Activated naive CD4-positive, alpha-beta T cell treated with anti-CD3 and anti-CD28 coated beads for 36 hours (primary cell): ENCODE results near the gene LYRM2. TPM values are rescaled to one million over a fixed set of nuclear protein-coding genes. Genes with fewer than 3 reads are reported as not detected.

ENCODE experiments used
- CTCF ChIA-PET: fragments of 350-600 bp; sonication (Branson Sonifier 250); formaldehyde crosslinking; loops from one replicate; lab custom pipeline; 2021; ENCODE audit warnings: antibody characterized with exemption; lab: Charles Lee
- DNase-seq: peaks from one replicate; pipeline ENCODE4 v3.0.0-alpha.2; 2020
- H3K27ac Mint-ChIP-seq: one replicate; pipeline ENCODE4 v1.8.0; 2021; ENCODE audit warnings: mild to moderate bottlenecking, mixed read lengths
- H3K27me3 Mint-ChIP-seq: one replicate; pipeline ENCODE4 v1.8.0; 2021; ENCODE audit warnings: low read depth, mixed read lengths
- H3K36me3 Mint-ChIP-seq: one replicate; pipeline ENCODE4 v1.8.0; 2021; ENCODE audit warnings: low read depth, mixed read lengths
- H3K4me1 Mint-ChIP-seq: one replicate; pipeline ENCODE4 v1.8.0; 2021; ENCODE audit warnings: low read depth, mixed read lengths
- H3K4me3 Mint-ChIP-seq: one replicate; pipeline ENCODE4 v1.8.0; 2021; ENCODE audit warnings: mild to moderate bottlenecking, moderate library complexity, mixed read lengths
- H3K9me3 Mint-ChIP-seq: one replicate; pipeline ENCODE4 v1.8.0; 2021; ENCODE audit warnings: mixed read lengths
- intact Hi-C: fragments of 100-400 bp; cut with micrococcal nuclease; formaldehyde crosslinking; loops from one replicate; pipeline ENCODE4 v1.15.1; 2023
- total RNA-seq, 2 experiments: library from RNA; stranded (reverse); gene quantifications; one replicate each; pipeline ENCODE4 v1.2.3, GENCODE V29; 2021

Gene LYRM2
- total RNA-seq, 2 experiments from 2014 or later, result 15.8 to 18.3 TPM

DNA sequence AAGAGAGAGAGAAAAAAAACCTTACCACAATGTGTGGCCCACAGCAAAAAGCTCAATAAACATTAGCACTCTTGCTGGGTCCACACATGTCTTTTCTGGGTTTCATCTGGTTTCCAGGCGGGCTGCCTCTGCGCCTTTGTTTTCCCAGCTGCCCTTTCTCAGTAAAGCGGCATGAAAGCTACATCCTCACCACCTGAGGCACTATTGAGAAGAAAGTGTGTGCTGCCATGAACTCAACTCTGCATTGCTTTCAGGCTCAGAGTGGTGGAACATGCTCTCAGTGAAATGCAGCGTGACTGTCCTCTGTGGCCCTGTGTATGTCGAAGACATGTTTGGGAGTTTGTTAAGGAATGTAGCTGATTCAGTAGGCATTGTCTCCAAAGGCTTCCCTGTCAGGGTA, 102.3 kb downstream of the LYRM2 start:
- Mint-ChIP-seq H3K36me3 (no peaks in the 10 kb centered on the region), H3K4me3 (no peak overlapping the region), H3K27ac (no peak overlapping the region), H3K4me1 (no peaks in the 10 kb centered on the region), H3K9me3 (no peaks in the 10 kb centered on the region), H3K27me3 (no peaks in the 10 kb centered on the region)
- no peak for DNase-seq
- intact Hi-C loops, result no loop called here
- CTCF ChIA-PET, result no interaction called here

DNA sequence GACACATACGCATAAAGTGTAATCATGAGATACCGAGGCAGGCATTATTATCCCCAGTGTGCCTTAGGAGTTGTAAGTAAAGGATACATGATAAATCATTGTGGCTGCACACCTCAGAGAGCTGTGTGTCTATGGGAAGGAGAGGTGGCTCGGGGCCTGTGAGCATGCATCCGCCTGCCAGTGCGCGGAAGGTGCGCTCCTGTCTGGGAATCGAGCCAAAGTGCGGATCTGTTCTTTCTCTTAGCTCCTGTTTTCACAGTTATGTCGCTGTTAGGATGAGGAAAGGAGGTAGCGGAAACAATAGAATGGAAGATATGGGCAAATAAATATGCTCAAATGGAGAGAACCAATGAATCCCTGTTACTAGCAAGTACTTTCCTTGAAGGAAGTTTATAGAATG, 107.6 kb downstream of the LYRM2 start:
- Mint-ChIP-seq H3K36me3 (no peaks in the 10 kb centered on the region), H3K27ac (no peak overlapping the region), H3K4me1 (no peaks in the 10 kb centered on the region), H3K4me3 (no peak overlapping the region), H3K27me3 (no peaks in the 10 kb centered on the region), H3K9me3 (no peaks in the 10 kb centered on the region)
- no peak for DNase-seq
- CTCF ChIA-PET, result no interaction called here
- intact Hi-C loops, result no loop called here

DNA sequence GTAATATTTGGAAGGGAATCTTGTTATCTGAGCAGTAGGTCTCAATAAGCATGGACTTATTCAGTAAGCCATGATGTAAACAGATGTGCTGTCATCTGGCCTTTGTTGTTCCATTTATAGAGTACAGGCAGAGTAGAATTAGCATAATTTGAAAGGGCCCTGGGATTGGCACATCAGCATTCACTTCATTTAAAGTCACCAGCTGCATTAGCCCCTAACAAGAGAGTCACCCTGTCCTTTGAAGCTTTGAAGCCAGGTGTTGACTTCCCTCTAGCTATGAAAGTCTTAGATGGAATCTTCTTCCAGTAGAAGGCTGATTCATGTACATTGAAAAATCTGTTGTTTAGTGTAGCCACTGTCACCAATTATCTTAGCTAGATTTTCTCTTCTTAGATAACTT, 109.7 kb downstream of the LYRM2 start:
- no peak overlapping the region for H3K4me3 Mint-ChIP-seq
- no peak for DNase-seq
- H3K27me3 Mint-ChIP-seq, result no peaks in the 10 kb centered on the region
- no peaks in the 10 kb centered on the region for H3K4me1 Mint-ChIP-seq
- intact Hi-C loops, result no loop called here
- no peaks in the 10 kb centered on the region for H3K36me3 Mint-ChIP-seq
- no peaks in the 10 kb centered on the region for H3K9me3 Mint-ChIP-seq
- CTCF ChIA-PET, result interaction anchor here (0.7 kb wide), 1 partner anchor 567 kb away, joined by 3 read pairs; no protein-coding TSS in a partner anchor
- H3K27ac Mint-ChIP-seq, result no peak overlapping the region

DNA sequence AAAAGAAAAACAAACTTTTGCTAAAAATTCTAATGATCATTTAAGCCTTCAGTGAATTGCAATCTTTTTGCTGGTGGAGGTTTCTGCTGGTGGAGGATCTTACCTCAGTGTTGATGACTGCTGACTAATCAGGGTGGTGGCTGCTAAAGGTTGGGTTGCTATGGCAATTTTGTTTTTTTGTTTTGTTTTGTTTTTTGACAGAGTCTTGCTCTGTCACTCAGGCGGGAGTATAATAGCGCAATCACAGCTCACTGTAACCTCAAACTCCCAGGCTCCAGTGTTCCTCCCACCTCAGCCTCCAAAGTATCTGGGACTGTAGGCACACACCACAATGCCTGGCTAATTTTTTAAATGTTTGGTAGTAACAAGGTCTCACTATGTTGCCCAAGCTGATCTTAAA, 110.9 kb downstream of the LYRM2 start:
- no peaks in the 10 kb centered on the region for H3K27me3 Mint-ChIP-seq
- no peaks in the 10 kb centered on the region for H3K9me3 Mint-ChIP-seq
- H3K27ac Mint-ChIP-seq, result no peak overlapping the region
- H3K36me3 Mint-ChIP-seq, result no peaks in the 10 kb centered on the region
- CTCF ChIA-PET, result no interaction called here
- H3K4me3 Mint-ChIP-seq, result no peak overlapping the region
- intact Hi-C loops, result no loop called here
- no peaks in the 10 kb centered on the region for H3K4me1 Mint-ChIP-seq
- no peak for DNase-seq

DNA sequence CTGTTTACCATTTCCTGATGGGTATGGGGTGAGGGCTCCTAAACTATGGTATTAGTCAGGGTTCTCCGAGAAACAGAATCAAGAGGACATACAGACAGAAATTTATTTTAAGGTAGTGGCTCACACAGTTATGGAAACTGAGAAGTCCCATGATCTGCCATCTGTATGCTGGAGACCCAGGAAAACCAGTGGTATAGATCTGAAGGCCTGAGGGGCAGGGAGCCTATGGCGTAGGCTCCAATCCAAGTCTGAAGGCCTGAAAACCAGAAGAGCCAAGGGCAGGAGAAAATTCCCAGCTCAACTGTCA, 112.0 kb downstream of the LYRM2 start:
- no peaks in the 10 kb centered on the region for H3K4me1 Mint-ChIP-seq
- intact Hi-C loops, result no loop called here
- CTCF ChIA-PET, result interaction anchor here (1.7 kb wide), 1 partner anchor 83 kb away, joined by 3 read pairs; no protein-coding TSS in a partner anchor
- H3K27me3 Mint-ChIP-seq, result no peaks in the 10 kb centered on the region
- no peaks in the 10 kb centered on the region for H3K36me3 Mint-ChIP-seq
- no peak overlapping the region for H3K27ac Mint-ChIP-seq
- no peaks in the 10 kb centered on the region for H3K9me3 Mint-ChIP-seq
- no peak overlapping the region for H3K4me3 Mint-ChIP-seq
- DNase-seq, result no peak

DNA sequence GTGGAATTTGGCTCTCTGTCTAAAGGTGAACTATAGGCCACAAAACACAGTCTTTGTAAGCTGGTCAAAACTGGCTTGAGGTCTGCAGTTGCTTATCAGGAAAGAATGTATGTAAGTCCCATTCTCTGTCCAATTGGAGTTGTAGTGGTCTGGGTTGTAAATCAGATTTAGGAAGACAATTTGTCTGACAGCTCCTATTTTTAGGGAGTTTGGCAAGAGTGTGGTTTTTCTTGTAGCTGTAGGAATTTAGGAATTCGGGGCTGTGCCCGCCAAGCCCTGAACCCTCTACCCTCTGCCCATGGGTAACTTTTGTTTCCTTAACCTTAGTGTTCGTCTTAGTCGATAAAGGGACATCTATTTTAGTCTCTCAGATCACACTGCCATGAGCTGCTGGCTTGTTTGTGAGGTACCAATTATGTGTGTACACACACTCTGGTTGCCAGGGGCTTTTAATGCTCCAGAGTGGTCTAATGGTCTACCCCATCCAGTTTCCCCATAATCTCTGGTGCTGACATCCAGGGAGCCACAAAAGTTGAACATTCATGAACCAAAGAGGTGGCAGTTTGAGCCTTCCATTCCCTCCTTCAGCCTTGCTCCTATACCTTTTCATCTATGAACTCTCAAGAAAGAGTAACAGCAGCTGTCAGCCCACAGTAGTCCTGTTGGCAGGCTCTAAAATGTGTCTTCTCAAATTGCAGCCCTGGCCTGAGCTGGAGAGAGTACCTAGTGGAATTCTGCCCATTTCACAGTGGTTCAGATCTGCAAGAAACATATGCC, 112.6 kb downstream of the LYRM2 start:
- DNase-seq, result no peak
- CTCF ChIA-PET, result interaction anchor here (1.7 kb wide), 1 partner anchor 83 kb away, joined by 3 read pairs; no protein-coding TSS in a partner anchor
- no peak overlapping the region for H3K27ac Mint-ChIP-seq
- H3K4me1 Mint-ChIP-seq, result no peaks in the 10 kb centered on the region
- no peaks in the 10 kb centered on the region for H3K9me3 Mint-ChIP-seq
- H3K36me3 Mint-ChIP-seq, result no peaks in the 10 kb centered on the region
- H3K27me3 Mint-ChIP-seq, result no peaks in the 10 kb centered on the region
- intact Hi-C loops, result no loop called here
- H3K4me3 Mint-ChIP-seq, result no peak overlapping the region

DNA sequence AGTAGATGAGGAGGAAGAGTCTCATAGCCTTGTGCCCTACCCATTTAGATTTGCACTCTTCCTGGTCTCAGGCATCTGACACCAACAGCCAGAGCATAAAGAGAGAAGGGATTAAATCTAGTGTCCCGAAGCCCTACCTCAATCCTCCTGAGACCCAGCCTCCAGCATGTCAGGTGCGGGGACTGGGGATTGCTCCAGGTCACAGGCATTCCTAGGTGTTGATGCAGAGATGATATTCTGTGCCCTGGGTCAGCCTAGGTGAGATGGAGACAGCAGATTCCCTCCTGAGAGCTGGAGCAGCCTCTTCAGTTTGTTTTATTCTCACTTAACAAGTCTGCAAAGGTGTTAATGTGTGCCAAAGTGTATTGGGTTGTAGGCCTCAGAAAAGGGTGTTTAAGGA, 115.8 kb downstream of the LYRM2 start:
- intact Hi-C loops, result no loop called here
- CTCF ChIA-PET, result no interaction called here
- Mint-ChIP-seq H3K36me3 (no peaks in the 10 kb centered on the region), H3K27ac (no peak overlapping the region), H3K4me3 (no peak overlapping the region), H3K4me1 (no peaks in the 10 kb centered on the region), H3K9me3 (no peaks in the 10 kb centered on the region), H3K27me3 (no peaks in the 10 kb centered on the region)
- no peak for DNase-seq

DNA sequence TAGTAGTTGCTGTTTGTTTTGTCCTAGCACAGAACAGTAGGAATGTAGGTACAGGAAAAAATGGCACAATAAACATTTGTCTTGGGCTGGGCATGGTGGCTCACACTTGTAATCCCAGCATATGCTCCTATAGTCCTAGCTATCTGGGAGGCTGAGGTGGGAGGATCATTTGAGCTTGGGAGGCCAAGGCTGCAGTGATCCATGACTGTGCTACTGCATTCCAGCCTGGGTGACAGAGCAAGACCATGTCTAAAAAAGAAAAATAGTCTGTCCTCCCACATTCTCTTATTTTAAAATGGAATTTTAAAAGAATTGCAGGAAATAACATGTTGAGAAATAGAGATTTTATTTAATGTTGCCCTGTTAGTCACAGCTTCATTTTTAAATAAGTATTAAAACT, 117.8 kb downstream of the LYRM2 start:
- CTCF ChIA-PET, result interaction anchor here (1.0 kb wide), 1 partner anchor 89 kb away, joined by 5 read pairs; no protein-coding TSS in a partner anchor
- no peaks in the 10 kb centered on the region for H3K36me3 Mint-ChIP-seq
- no peaks in the 10 kb centered on the region for H3K4me1 Mint-ChIP-seq
- intact Hi-C loops, result no loop called here
- no peaks in the 10 kb centered on the region for H3K27me3 Mint-ChIP-seq
- H3K4me3 Mint-ChIP-seq, result no peak overlapping the region
- H3K9me3 Mint-ChIP-seq, result no peaks in the 10 kb centered on the region
- DNase-seq, result no peak
- H3K27ac Mint-ChIP-seq, result no peak overlapping the region

DNA sequence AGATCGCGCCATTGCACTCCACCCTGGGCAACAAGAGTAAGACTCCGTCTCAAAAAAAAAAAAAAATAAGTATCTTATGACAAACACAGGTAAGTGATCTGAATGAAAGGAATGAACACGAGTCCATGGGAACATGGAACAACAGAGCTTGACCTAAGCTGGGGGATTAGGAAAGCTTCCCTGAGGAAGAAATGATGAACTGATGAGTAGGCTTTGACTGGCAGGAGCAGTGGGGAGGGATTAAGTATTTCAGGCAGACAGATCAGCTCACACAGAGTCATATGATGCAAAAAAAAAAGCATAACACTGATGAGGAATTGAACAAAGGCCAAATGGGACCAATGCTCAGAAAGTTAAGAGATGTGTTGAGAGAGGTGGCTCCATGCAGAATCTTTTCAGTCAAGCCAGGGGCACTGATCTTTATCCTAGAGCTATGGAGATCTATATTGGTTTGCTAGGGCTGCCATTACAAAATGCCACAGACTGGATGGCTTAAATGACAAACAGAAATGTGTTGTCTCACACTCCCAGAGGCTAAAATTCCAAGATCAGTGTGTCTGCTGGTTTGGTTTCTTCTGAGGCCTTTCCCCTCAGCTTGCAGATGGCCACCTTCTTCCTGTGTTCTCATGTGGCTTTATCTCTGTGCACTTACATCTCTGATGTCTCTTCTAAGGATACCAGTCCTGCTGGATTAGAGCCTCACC, 120.0 kb downstream of the LYRM2 start:
- DNase-seq, result no peak
- Mint-ChIP-seq H3K36me3 (no peaks in the 10 kb centered on the region), H3K4me3 (no peak overlapping the region), H3K4me1 (no peaks in the 10 kb centered on the region), H3K27ac (no peak overlapping the region), H3K9me3 (no peaks in the 10 kb centered on the region), H3K27me3 (no peaks in the 10 kb centered on the region)
- intact Hi-C loops, result no loop called here
- CTCF ChIA-PET, result interaction anchor here (0.6 to 1.0 kb wide), 2 partner anchors 91 to 107 kb away, joined by 3 to 4 read pairs; partner anchors contain the start of gene RRAGD

Other genes with a start within 250 kb of the LYRM2 start
- gene RRAGD, start 226.5 kb downstream of the LYRM2 start, total RNA-seq, result 10 to 100 TPM; 11.3 to 13.2 TPM
- 1 to 10 TPM; 1.5 to 1.6 TPM for gene ANKRD6, start 205.6 kb downstream of the LYRM2 start, total RNA-seq
- gene MDN1, start 181.0 kb upstream of the LYRM2 start, total RNA-seq, result 10 to 100 TPM; 42.1 to 52.1 TPM
- gene CASP8AP2, start 191.1 kb upstream of the LYRM2 start, total RNA-seq, result 10 to 100 TPM; 27.4 to 30.2 TPM